ENCODE results near the gene TRIM50.
"Not testable (repeated sequence)": the region's sequence is repeated elsewhere in the genome, so short reads cannot be mapped to it uniquely, and the experiment has no call there.

TRIM50 gene

DNA sequence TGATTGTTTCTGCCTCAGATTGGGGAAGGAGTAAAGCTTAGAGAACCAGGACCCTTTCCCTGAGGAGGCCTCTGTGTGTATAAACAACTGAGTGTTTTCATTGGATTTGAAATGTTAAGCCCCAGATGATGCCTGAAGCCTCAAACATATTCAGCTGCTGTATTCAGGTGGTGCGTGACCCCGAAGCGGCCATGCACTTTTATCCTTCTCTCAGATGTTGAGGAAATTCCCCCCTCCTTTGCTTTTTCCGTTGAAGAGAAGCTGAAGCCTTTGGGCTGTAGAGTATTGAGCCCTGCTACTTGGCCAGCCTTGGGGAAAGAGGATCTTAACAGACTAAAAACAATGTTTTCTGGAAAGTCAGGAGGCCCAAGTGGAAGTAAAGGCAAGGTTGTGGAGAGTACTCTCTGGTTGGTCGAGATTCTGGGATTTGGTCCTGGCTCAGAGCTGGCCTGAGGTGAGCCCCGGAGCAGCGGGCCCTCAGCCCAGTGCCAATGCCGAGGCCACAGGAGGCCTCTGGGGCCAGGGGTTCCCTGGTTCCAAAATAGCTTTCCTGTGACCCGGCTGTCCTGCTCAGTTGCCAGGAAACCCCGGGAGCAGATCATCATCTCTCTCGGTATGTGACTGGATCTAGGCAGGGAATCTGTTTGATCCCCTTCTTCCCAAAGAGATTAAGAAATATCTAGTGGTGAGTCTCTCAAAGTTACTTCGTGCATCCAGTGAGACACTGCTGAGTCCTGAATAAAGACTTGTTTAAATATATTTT, 22.6 kb upstream of the TRIM50 start:
- in situ Hi-C loops (cut with HindIII; ENCODE audit: low sequenced_read_pairs), result no loop called here

DNA sequence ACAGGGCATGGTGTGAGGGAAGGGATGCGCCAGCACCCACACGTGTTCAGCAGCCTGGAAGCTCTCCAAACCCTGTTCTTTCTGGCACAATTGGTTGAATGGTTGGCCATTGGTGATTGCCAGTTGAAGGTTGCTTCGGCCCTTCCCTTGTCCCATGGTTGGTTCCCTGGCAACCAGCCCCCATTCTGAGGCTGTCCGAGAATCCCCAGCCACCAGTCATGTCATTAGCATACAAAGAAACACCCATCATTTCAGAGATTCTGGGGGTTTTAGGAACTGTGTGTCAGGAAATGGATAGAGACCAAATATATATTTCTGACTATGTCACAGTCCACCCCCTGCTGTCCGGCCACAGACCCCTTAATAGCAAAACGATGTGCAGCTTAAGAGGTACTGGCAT, 21.9 kb upstream of the TRIM50 start:
- in situ Hi-C loops (cut with HindIII; ENCODE audit: low sequenced_read_pairs), result no loop called here

DNA sequence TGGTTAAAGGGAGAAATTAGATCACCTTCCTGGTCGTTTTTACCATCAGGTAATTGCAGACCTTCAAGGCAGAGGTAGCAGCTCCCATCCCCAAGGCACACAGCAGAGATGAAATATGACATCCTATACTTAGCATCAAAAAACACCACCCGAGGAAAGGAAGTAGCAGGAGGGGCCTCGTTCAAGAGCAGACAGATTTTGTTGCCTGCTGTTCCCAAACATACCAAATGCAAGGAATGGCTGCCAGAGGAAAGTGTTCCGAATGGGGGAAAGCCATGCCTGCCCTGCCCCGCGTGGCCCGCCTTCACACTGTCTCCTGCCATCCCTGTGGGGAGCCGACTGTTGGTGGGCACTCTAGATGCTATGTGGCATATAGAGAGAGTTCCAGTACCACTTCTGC, 18.1 kb upstream of the TRIM50 start:
- in situ Hi-C loops (cut with HindIII; ENCODE audit: low sequenced_read_pairs), result no loop called here

DNA sequence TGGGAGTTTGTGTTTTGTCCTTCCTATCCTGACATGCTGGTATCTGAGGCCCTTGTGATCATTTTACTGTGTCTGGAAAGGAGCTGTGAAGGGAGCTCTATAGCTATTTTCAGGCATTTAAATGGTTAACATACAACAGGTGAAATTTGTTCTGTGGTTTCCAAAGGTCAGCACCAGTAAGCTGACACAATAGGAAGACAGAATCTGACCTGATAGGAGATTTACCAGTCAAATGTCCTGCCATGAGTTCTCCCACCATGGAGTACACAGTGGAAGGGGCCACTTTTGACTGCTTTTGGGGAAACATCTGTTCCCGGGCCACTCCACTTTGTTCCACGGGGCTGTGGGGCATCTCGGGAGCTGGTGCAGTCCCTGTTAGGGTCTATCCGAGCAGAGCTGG, 17.7 kb upstream of the TRIM50 start:
- in situ Hi-C loops (cut with HindIII; ENCODE audit: low sequenced_read_pairs), result no loop called here

DNA sequence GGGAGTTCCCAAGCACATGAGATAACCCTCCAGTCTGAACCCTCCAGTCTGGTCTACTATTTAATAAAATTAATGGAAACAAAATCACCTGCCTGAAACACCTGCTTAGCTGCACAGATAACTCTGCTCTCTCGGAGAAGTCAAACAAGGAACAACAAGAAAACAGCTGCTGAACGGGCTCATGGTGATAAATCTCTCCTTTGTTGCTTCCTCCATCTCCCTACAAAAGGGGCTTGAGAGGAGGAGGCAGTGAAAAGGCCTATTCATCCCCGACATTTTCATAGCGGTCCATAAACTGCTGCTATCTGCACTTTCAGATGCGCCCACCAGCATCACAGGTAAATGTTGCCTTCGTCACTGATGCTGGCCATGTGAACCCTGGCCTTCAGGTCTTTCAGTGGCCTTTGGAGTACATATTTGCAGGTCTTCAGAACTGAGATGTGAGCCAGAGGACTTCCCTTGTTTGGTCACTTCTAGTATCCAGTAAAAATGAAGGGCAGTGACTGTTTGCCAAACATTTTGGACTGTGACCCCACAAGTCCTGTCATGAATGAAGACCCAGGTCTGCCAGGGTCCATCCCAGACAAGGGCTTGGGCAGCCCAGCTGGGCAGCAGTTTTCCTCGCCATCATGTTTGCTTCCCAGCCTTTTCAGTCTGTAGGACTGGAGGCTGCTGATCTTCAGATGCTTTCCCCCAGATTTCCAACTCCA, 15.9 kb upstream of the TRIM50 start:
- in situ Hi-C loops (cut with HindIII; ENCODE audit: low sequenced_read_pairs), result loop anchor here (5.0 kb wide), 2 partner anchors 103 to 178 kb away; partner anchors contain the start of gene BAZ1B

DNA sequence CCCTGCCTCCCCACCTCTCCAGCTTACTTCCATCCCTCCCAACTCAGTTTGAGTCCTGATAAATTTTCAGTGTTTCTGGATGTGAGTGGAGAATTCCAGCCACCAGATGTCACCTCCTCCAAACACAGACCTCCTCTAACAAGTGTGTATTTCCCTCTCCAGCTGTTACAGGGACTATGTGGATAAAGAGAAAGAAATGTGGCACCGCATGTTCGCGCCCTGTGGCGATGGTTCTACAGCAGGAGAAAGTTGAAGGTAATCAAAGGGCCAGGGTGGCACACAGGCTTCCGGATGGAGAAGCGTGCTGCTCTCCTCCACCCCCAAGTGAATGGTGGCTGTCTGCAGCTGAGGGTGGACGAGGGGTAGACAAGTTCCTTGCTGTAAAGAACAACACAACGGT, 14.8 kb upstream of the TRIM50 start:
- in situ Hi-C loops (cut with HindIII; ENCODE audit: low sequenced_read_pairs), result loop anchor here (5.0 kb wide), 2 partner anchors 105 to 180 kb away; partner anchors contain the start of gene BAZ1B

DNA sequence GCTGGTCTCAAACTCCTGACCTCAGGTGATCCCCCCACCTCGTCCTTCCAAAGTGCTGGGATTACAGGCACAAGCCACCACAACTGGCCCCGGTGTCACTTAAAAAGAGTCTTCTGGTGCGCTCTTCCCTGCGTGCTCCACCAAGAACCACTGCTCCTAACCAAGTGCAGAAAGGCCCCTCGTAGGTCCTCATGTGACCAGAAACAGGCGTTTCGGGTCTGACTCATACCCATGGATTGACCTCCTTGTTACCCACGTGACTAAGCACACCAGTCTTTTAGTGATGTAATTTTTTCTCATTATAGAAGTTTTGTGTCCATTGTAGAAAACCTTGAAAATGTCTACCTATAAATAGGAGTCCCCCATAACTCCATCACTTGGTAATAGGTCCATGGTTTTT, 14.0 kb upstream of the TRIM50 start:
- in situ Hi-C loops (cut with HindIII; ENCODE audit: low sequenced_read_pairs), result loop anchor here (5.0 kb wide), 2 partner anchors 105 to 180 kb away; partner anchors contain the start of gene BAZ1B

DNA sequence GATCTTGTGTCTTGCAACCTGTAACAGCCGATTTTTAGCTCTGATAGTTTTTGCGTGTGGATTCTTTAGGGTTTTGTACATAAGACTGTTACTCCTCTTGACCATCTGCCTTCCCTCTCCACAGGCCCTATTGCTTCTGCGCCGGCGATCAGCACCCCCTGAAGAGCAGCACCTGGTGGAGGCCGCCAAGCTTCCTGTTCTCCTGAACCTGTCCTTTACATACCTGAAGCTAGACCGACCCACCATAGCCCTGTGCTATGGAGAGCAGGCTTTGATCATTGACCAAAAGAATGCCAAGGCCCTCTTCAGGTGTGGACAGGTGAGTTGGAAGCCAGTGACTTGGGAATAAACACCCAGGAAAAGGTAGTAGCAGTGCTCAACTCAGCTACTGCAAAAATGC, 12.6 kb upstream of the TRIM50 start:
- in situ Hi-C loops (cut with HindIII; ENCODE audit: low sequenced_read_pairs), result loop anchor here (5.0 kb wide), 2 partner anchors 107 to 182 kb away; partner anchors contain the start of gene BAZ1B

DNA sequence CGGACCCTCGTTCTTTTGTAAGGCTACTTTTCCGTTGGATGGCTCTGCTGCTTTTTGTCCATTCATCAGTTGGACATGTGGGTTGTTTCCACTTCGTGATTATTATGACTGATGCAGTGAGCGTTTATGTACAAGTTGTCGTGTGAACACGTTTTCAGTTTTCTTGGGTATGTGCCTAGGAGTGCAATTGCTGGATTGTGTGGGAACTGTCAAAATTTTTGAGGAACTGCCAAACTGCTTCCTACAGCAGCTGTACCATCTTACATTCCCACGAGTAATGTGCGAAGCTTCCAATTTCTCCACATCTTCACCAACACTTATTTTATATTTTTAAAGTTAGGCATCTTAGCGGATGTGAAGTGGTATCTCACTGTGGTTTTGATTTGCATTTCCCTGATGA, 10.4 kb upstream of the TRIM50 start:
- in situ Hi-C loops (cut with HindIII; ENCODE audit: low sequenced_read_pairs), result no loop called here

DNA sequence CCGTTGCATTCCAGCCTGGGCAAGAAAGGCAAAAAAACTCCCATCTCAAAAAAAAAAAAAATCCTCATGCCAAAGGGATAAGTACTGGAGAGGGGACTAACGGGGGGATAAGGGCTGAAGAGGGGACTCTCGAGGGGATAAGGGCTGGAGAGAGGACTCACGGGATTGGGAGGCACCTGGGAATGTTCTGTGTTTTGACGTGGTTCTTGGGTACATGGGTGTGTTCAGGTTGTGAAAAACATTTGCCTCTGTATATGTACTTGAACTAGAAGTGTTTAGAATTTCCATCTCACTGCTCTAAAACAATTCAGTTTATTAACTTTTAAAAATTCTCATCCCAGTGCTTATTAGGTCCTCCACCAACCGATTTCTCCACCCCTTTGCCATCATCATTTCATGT, 4.6 kb upstream of the TRIM50 start:
- in situ Hi-C loops (cut with HindIII; ENCODE audit: low sequenced_read_pairs), result no loop called here

DNA sequence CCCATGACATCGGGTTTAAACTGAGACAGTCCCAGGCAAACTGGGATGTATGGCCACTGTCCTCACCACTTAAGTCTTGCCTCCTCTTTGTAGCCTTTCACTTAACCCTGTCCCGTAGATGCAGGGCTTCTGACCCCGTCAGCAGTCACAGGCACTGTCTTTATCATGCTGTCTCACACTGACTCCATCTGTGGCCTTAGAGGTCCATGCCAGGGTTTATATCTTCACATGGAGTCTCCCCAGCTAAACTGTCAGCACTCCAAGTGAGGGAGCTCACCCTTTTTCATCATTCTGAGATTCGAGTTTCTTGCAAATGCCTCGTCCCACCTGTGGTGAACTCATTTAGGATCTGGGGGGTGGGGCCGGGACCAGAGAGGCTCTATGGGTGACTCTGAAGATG, 2.9 kb upstream of the TRIM50 start:
- in situ Hi-C loops (cut with HindIII; ENCODE audit: low sequenced_read_pairs), result no loop called here

DNA sequence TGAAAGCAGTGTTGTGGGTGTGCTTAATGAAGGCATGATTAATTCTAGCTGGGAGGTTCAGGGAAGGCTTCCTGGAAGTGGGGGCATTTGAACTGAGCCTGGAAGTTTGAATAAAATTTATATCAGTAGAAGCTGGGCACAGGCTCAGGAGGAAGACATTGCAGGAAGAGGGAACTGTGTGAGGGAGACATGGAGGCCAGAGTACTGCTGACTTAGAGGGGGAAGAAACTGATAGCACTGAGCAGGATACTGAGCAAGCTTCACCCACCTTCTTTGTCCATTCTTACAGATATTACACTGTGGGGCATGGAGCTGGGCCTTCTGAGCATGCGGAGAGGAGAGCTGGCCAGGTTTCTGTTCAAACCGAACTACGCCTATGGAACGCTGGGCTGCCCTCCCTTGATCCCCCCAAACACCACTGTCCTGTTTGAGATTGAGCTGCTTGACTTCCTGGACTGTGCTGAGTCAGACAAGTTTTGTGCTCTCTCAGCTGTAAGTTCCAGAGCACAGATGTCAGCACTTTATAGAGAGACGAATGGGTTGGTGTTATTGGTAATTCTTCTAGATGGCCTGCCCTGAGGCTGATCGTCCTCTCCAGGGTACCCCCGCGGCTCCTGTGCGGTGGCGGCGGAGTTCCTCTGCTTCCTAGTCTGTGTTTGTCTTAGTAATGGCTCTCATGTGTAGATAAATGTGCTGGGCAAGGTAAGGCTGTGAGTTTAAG, 2.1 kb upstream of the TRIM50 start:
- in situ Hi-C loops (cut with HindIII; ENCODE audit: low sequenced_read_pairs), result no loop called here

DNA sequence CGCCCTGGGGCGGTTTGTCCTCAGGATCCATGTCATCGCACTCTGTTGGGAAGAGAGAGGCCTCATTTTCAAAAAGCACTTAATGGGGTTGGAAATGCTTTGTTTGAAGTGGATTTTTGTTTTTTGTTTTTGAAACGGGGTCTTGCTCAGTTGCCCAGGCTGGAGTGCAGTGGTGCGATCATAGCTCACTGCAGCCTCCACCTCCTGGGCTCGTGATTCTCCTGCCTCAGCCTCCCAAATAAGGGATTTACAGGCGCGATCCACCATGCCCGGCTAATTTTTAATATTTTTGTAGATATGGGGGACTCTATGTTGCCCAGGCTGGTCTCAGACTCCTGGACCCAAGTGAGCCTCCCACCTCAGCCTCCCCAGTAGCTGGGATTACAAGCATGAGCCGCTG, 814 bp upstream of the TRIM50 start:
- in situ Hi-C loops (cut with HindIII; ENCODE audit: low sequenced_read_pairs), result no loop called here

DNA sequence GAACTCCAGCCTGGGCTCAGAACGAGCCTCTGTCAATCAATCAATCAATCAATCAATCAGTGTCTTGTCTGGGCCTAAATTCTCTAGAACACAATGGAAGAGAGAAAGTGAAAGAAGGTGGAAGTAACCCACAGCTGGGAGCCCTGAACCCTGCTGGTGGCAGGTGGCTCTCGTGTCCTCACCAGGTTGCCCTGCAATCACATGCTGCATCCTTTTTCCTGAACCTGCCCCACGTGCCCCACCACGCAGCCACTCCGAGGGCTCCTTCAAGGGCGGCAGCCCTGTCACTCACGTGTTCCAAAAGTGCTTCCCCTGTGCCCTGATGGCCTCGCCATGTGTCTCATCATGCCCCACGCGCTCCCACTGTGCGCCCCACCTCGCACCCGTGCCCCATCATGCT, 433 bp downstream of the TRIM50 start:
- in situ Hi-C loops (cut with HindIII; ENCODE audit: low sequenced_read_pairs), result not testable (repeated sequence)

DNA sequence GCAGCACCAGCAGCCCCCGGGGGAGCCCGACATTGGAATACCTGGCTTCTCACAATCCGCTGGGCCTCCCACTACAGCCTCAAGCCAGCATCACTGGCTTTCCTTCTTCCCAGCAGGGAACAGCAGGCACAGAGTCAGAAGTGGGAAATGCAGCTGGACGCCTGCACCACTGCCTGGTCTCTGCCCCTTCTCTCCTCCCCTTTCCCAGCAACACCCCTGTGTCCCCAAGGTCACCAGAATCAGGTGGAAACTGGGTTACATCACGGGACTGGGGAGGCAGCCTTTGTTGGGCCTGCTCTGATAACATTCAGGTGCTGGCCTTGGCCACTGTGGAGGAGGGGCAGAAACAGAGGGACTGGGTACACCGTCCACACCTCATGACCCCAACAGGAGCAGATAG, 2.5 kb downstream of the TRIM50 start:
- in situ Hi-C loops (cut with HindIII; ENCODE audit: low sequenced_read_pairs), result not testable (repeated sequence)

DNA sequence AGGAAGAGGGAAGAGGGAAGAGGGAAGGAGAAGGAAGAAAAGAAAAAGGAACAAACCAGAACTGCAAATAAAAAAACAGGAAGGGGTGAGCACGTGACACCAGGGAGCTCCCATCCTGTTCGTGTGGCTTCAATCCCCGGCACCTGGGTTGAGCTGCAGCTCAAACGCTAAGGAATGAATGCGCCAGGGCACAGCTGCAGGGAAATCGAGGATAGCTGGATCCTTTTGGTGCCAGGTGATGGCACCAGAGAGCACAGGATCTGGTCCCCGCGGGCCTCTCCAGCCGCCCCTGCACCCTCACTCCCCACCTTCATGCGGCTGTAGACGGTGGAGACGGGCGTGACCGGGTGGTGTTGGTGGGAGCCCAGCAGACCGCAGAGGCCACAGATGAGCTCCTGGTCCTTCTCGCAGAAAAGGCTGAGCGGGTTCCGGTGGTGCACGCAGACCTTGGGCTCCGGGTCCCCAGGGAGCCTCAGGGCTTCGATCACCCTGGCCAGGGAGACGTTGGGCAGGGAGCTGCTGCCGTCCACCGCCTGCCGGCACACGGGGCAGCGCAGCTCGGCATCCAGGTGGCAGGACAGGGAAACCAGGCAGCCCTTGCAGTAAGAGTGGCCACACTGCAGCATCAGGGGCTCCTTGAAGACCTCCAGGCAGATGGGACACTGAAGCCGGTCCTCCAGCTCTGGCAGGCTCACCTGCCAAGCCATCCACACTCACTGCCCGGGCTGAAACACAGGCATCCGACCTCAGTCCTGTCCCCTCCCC, 3.6 kb downstream of the TRIM50 start:
- in situ Hi-C loops (cut with HindIII; ENCODE audit: low sequenced_read_pairs), result not testable (repeated sequence)

DNA sequence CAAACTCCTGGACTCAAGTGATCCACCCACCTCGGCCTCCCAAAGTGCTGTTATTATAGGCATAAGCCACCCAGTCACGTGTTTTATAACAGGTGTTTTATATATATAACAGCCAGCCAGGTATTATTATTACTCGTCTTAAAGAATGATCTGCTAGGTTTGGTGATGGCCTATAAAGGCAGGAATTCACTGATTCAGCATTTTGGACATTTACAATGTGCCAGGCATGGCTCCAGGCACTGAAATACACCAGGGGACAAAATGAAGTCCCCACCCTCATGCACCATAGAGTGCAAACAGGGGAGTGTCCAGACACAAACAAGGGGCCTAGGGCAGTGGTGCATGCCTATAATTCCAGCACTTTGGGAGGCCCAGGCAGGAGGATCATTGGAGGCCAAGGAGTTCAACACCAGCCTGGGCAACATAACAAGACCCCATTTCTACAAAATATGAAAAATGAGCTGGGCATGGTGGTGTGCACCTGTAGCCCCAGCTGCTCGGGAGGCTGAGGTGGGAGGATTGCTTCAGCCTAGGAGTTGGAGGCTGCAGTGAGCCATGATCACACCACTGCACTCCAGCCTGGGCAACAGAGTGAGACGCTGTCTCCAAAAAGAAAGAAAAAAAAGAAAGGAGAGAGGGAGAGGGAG, 4.3 kb downstream of the TRIM50 start:
- in situ Hi-C loops (cut with HindIII; ENCODE audit: low sequenced_read_pairs), result not testable (repeated sequence)

DNA sequence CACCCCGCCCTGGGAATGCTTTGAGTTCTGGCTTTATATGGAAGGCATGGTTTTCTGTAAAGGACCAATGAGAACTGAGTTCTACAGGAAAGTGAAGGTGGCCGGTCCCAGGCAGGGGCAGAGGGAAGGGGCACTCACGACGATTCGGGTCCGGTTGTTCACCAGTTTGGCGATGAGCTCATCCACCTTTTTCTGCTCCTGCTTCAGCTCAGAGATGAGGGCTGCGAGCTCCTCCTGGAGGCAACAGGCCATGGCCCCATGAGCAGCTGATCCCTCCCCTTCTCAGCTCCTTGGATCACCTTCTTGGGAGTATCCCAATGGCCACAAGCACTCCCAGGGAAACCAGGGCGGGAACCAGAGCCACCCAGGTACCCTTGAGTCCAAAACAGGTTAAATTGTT, 7.9 kb downstream of the TRIM50 start:
- in situ Hi-C loops (cut with HindIII; ENCODE audit: low sequenced_read_pairs), result not testable (repeated sequence)

DNA sequence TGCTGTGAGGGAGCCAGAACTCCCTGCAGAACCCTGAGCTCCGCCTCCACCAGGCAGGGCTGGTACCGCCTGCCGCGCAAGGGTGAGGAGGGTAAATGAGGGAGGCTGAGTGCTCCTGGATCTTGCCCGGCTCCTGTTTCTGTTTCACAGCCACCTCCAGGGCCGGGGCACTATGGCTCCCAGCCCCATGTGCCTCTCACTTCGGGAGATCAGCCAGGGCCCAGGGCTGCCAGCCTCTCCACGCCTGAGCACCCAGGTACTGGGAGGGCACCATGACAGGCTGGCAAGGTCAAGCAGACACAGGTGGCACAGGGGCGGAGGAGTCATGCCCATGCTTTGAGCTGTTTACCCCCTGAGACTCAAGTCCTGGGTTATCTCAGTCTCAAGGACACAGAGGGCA, 8.3 kb downstream of the TRIM50 start:
- in situ Hi-C loops (cut with HindIII; ENCODE audit: low sequenced_read_pairs), result not testable (repeated sequence)

DNA sequence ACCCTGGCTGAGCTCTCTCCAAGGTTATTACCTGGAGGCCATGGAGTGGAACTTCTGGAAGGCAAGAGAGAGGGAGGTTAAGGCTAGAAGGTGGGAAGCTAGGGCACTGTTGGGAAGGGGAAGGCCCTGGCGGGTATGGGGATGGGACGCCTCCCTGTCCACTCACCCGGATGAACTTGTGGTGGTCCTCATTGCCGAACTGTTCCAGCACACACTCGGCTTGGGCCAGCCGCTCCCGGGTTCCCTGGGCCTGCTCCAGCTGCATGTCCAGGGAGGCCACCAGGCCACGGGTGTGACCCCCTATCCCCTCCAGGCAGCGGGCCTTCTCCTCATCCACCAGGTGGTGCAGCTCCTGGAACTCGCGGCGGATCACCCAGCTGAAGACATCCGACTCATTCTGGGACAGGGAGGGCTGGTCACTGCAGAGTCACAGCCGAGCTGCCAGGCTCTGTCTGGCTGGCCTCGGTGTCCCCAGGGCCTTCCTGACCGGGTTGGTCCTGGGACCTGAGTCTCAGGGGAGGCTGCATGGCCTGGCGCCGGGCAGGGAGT, 9.2 kb downstream of the TRIM50 start:
- in situ Hi-C loops (cut with HindIII; ENCODE audit: low sequenced_read_pairs), result not testable (repeated sequence)

Data from endothelial cell of hepatic sinusoid (primary cell).